LNCAP (cell line): Measurements from ENCODE around the gene LRRC23.

Experiments used
- TF ChIP-seq, protein P1 (sequence below): fragments of 450-650 bp; IDR thresholded peaks from 2 replicates; pipeline ENCODE4 v1.5.1; 2017; ENCODE audit warnings: mild to moderate bottlenecking

The LRRC23 gene

GRCh38 chr12:6958609-6959057 is 54.0 kb downstream of the LRRC23 start:
- TF ChIP-seq, protein P1, sequence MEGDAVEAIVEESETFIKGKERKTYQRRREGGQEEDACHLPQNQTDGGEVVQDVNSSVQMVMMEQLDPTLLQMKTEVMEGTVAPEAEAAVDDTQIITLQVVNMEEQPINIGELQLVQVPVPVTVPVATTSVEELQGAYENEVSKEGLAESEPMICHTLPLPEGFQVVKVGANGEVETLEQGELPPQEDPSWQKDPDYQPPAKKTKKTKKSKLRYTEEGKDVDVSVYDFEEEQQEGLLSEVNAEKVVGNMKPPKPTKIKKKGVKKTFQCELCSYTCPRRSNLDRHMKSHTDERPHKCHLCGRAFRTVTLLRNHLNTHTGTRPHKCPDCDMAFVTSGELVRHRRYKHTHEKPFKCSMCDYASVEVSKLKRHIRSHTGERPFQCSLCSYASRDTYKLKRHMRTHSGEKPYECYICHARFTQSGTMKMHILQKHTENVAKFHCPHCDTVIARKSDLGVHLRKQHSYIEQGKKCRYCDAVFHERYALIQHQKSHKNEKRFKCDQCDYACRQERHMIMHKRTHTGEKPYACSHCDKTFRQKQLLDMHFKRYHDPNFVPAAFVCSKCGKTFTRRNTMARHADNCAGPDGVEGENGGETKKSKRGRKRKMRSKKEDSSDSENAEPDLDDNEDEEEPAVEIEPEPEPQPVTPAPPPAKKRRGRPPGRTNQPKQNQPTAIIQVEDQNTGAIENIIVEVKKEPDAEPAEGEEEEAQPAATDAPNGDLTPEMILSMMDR, result no peak

GRCh38 chr12:6959058-6959804 is 54.6 kb downstream of the LRRC23 start:
- TF ChIP-seq, protein P1, result no peak

GRCh38 chr12:6959805-6960592 is 55.4 kb downstream of the LRRC23 start:
- TF ChIP-seq, protein P1, result no peak

DNA sequence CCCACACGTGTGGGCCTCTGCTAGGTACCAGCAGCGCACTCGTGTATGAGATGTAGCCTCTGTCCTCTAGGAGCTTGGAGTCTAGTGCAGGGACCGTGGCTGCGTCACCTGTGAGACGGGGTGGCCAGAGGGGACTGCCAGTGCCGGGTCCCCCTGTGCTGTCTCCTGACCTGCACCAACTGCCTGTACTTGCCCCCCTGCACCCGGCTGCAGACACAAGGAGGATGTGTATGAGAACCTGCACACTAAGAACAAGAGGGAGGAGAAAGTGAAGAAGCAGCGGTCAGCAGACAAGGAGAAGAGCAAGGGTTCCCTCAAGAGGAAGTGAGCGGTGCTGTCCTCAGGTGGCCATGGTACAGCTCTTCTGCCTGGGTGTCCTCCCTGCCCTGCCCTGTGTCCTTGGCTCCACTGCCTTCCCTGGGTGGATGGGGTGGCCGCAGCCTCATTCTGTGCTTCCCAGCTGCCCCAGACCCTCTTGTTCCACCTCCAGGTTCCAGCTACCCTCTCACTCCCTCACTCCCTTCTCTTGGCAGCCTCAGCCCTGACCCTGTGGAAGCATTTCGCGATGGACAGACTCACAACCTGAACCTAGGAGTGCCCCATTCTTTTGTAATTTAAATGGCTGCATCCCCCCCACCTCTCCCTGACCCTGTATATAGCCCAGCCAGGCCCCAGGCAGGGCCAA is 56.1 kb downstream of the LRRC23 start:
- TF ChIP-seq, protein P1, result no peak

GRCh38 chr12:6961278-6961694 is 56.7 kb downstream of the LRRC23 start:
- TF ChIP-seq, protein P1, result no peak

GRCh38 chr12:6961695-6962284 is 57.2 kb downstream of the LRRC23 start:
- TF ChIP-seq, protein P1, result peak; percentile 59
